ENCODE results near the gene PANK1. TPM values are rescaled to one million over a fixed set of nuclear protein-coding genes. Genes with fewer than 3 reads are reported as not detected.

Gene PANK1
- polyA plus RNA-seq, 1 of the 3 experiments (the other 2 are of a cell fraction) = 4.2 TPM

- no peak for TF ChIP-seq CTCF (IDR thresholded peaks at IDR 0.05)
- no peak for TF ChIP-seq TCF12 (IDR thresholded peaks at IDR 0.05)
- TF ChIP-seq SIN3A (IDR thresholded peaks at IDR 0.05; ENCODE audit: borderline replicate concordance, low read depth, low read length) = no peak
- TF ChIP-seq USF1 (IDR thresholded peaks at IDR 0.05; ENCODE audit: borderline replicate concordance, low read depth) = no peak
- no peaks in the 10 kb centered on the region for H4K20me1 ChIP-seq (ENCODE audit: insufficient read depth)
- no peaks in the 10 kb centered on the region for H3K79me2 ChIP-seq (ENCODE audit: insufficient read depth)
- H3K4me3 ChIP-seq (ENCODE audit: low read depth in 2 of 2, low read length in 1 of 2) = no peak overlapping the region
- 65% methylated on average over 10 of the region's 10 CpGs for WGBS (ENCODE audit: low lambda C conversion rate)
- H3K9me2 ChIP-seq = no peaks in the 10 kb centered on the region
- H3K36me3 ChIP-seq (replicated peaks in 1 of 2; ENCODE audit: control insufficient read depth in 1 of 2, insufficient read depth in 2 of 2, low read length in 1 of 2) = no peaks in the 10 kb centered on the region
- no peak overlapping the region for H3K27ac ChIP-seq (ENCODE audit: low read depth in 2 of 2, low read length in 1 of 2)
- DNase-seq = no peak
- H3F3A ChIP-seq (replicated peaks; ENCODE audit: insufficient read depth) = no peaks in the 10 kb centered on the region
- CTCF ChIA-PET = interaction anchor here (0.9 to 1.8 kb wide), 2 partner anchors 141 to 537 kb away, joined by 3 to 7 read pairs; no protein-coding TSS in a partner anchor
- H3K4me2 ChIP-seq = no peak overlapping the region
- no peak overlapping the region for H2AFZ ChIP-seq (ENCODE audit: low read depth)
- no peaks in the 10 kb centered on the region for H3K27me3 ChIP-seq (ENCODE audit: insufficient read depth)
- POLR2A ChIA-PET = no interaction called here
- no peak overlapping the region for H3K9ac ChIP-seq
- no peaks in the 10 kb centered on the region for H3K9me3 ChIP-seq
- H3K4me1 ChIP-seq (ENCODE audit: control insufficient read depth in 1 of 2, insufficient read depth in 2 of 2, low read depth in 1 of 2, low read length in 1 of 2) = no peaks in the 10 kb centered on the region; a peak in 2 of 4 replicates
Observed at GRCh38 chr10:89566095-89566950, 78.7 kb downstream of the PANK1 start.

- Histone ChIP-seq H3K9me3 (no peaks in the 10 kb centered on the region), H4K20me1 (ENCODE audit: insufficient read depth) (no peaks in the 10 kb centered on the region), H3K27ac (ENCODE audit: low read depth in 2 of 2, low read length in 1 of 2) (no peak overlapping the region), H3K4me2 (no peak overlapping the region), H2AFZ (ENCODE audit: low read depth) (no peak overlapping the region), H3K36me3 (replicated peaks in 1 of 2; ENCODE audit: control insufficient read depth in 1 of 2, insufficient read depth in 2 of 2, low read length in 1 of 2) (no peaks in the 10 kb centered on the region), H3K27me3 (ENCODE audit: insufficient read depth) (no peaks in the 10 kb centered on the region), H3K79me2 (ENCODE audit: insufficient read depth) (no peaks in the 10 kb centered on the region), H3K4me3 (ENCODE audit: low read depth in 2 of 2, low read length in 1 of 2) (no peak overlapping the region), H3K4me1 (ENCODE audit: control insufficient read depth in 1 of 2, insufficient read depth in 2 of 2, low read depth in 1 of 2, low read length in 1 of 2) (no peaks in the 10 kb centered on the region; a peak in 2 of 4 replicates), H3F3A (replicated peaks; ENCODE audit: insufficient read depth) (no peaks in the 10 kb centered on the region), H3K9ac (no peak overlapping the region), H3K9me2 (no peaks in the 10 kb centered on the region)
- CTCF ChIA-PET = interaction anchor here (0.8 to 1.5 kb wide), 13 partner anchors 15 to 348 kb away, joined by 3 to 14 read pairs (median 5); partner anchors contain the start of gene IFIT5
- TF ChIP-seq IRF3 (IDR thresholded peaks at IDR 0.05; ENCODE audit: low read depth, low read length) (no peak), ZBTB33 (IDR thresholded peaks at IDR 0.05; ENCODE audit: borderline replicate concordance, low read depth) (no peak), RFX5 (IDR thresholded peaks at IDR 0.05; ENCODE audit: low read length) (no peak), TEAD4 (IDR thresholded peaks at IDR 0.05; ENCODE audit: borderline replicate concordance, insufficient read depth) (no peak), POLR2AphosphoS5 (IDR thresholded peaks at IDR 0.05; ENCODE audit: low read depth, low read length) (no peak), CHD2 (IDR thresholded peaks at IDR 0.05; ENCODE audit: low read length, partially characterized antibody) (no peak), JUND (IDR thresholded peaks at IDR 0.05) (no peak), SMC3 (IDR thresholded peaks at IDR 0.05; ENCODE audit: low read depth, low read length) (no peak), EZH2phosphoT487 (IDR thresholded peaks at IDR 0.05; ENCODE audit: borderline replicate concordance, low read depth) (no peak), NFIC (IDR thresholded peaks at IDR 0.05; ENCODE audit: borderline replicate concordance) (no peak), RXRA (IDR thresholded peaks at IDR 0.05; ENCODE audit: borderline replicate concordance, low read depth) (no peak), TAF1 (IDR thresholded peaks at IDR 0.05; ENCODE audit: borderline replicate concordance, low read depth, low read length) (no peak), ELF1 (IDR thresholded peaks at IDR 0.05) (no peak), GABPA (IDR thresholded peaks at IDR 0.05; ENCODE audit: low read depth) (no peak)
- DNase-seq = no peak
- POLR2A ChIA-PET = no interaction called here
- 92% methylated on average over 1 of the region's 1 CpG for WGBS (ENCODE audit: low lambda C conversion rate)
Observed at GRCh38 chr10:89565180-89565579, 79.9 kb downstream of the PANK1 start.
